ENCODE measurements around the gene MAN1C1. TPM values are rescaled to one million over a fixed set of nuclear protein-coding genes. Genes with fewer than 3 reads are reported as not detected.

Gene MAN1C1
- total and polyA plus RNA-seq, 9 of the 15 experiments (the other 6 are each of a cell fraction or from before 2014, with no cell fraction given): 0.04 to 0.44 (median 0.10) TPM; not detected in 3

- H3K9me1 ChIP-seq (ENCODE audit: control insufficient read depth, insufficient read depth, low read length): no peaks in the 10 kb centered on the region
- ATAC-seq (no peak), DNase-seq (ENCODE audit: extremely low read depth in 1 of 4, low spot score in 3 of 4) (no peak), FAIRE-seq (no peak)
- no peak overlapping the region for H3K9ac ChIP-seq (ENCODE audit: insufficient read depth in 1 of 2, low read depth in 2 of 2, low read length in 2 of 2)
- peaks cover 52% of the 10 kb centered on the region for H3K79me2 ChIP-seq (ENCODE audit: control insufficient read depth, insufficient read depth, low read length)
- no peak overlapping the region for H3K4me2 ChIP-seq (ENCODE audit: insufficient read depth, low read length)
- H3K36me3 ChIP-seq (ENCODE audit: control insufficient read depth, insufficient read depth, low read length): peaks cover 95% of the 10 kb centered on the region
- TF ChIP-seq RCOR1 (IDR thresholded peaks at IDR 0.05; ENCODE audit: borderline replicate concordance in 1 of 2, low read depth in 2 of 2, low read length in 2 of 2): peak in 1 of 2 experiments; percentile 57; a peak in 2 of 4 replicates
- peak; percentile 31 for TF ChIP-seq PHF20 (IDR thresholded peaks at IDR 0.05; ENCODE audit: partially characterized antibody)
- TF ChIP-seq MYC (IDR thresholded peaks at IDR 0.05; ENCODE audit: low read depth, low read length): no peak
- TF ChIP-seq MYC (CRISPR knock-in tag; IDR thresholded peaks at IDR 0.05; ENCODE audit: borderline replicate concordance, low read depth): no peak
- TF ChIP-seq NFRKB (IDR thresholded peaks at IDR 0.05; ENCODE audit: low read depth): no peak
- TF ChIP-seq FIP1L1 (IDR thresholded peaks at IDR 0.05; ENCODE audit: low read depth, low read length, poor library complexity, severe bottlenecking): no peak
- TF ChIP-seq RBM25 (IDR thresholded peaks at IDR 0.05; ENCODE audit: low read depth, low read length, severe bottlenecking): peak; percentile 40
- TF ChIP-seq BCOR (IDR thresholded peaks at IDR 0.05): peak; percentile 56; the same call in 1 of the 2 replicates
- TF ChIP-seq ZNF121 (CRISPR knock-in tag; conservative IDR thresholded peaks at IDR 0.05): peak; percentile 91
- 0 out of 2 replicates have a peak, but pooled peaks have one; percentile 18 for TF ChIP-seq DPF2 (IDR thresholded peaks at IDR 0.05)
- no peak overlapping the region for H2AFZ ChIP-seq (ENCODE audit: low read depth, low read length)
- peaks cover 12% of the 10 kb centered on the region; the same call in 1 of the 2 replicates for H4K20me1 ChIP-seq (replicated peaks; ENCODE audit: control insufficient read depth, insufficient read depth, low read length)
- in situ Hi-C loops (cut with MboI): no loop called here
- peaks cover 12 to 25% of the 10 kb centered on the region in 2 experiments; a peak in 4 of 5 replicates for H3K4me1 ChIP-seq (replicated peaks in 1 of 2; ENCODE audit: control insufficient read depth in 2 of 2, insufficient read depth in 2 of 2, low read length in 2 of 2)
- H3K27ac ChIP-seq (ENCODE audit: extremely low read depth, low read depth, low read length): no peak overlapping the region
- no peaks in the 10 kb centered on the region for H3K9me3 ChIP-seq (replicated peaks; ENCODE audit: control insufficient read depth, insufficient read depth, low read depth, low read length)
- CTCF ChIA-PET (ENCODE audit: low intra/inter-chr PET ratio): no interaction called here
- H3K27me3 ChIP-seq (ENCODE audit: control insufficient read depth in 2 of 2, insufficient read depth in 2 of 2, low read length in 2 of 2): no peaks in the 10 kb centered on the region
- intact Hi-C loops (cut with micrococcal nuclease): no loop called here
- no peak overlapping the region for H3K4me3 ChIP-seq
- POLR2A ChIA-PET: interaction anchor here (0.6 to 11.2 kb wide), 3 partner anchors 11 to 222 kb away, joined by 3 to 108 read pairs (median 56); partner anchors contain the start of gene MTFR1L
- no TSS peak for BruUV-seq (replicated peaks)
- 63% methylated on average over 5 of the region's 5 CpGs for WGBS (ENCODE audit: insufficient coverage, low coverage, missing lambda C conversion rate)
Observed at GRCh38 chr1:25833158-25833557, 216.6 kb downstream of the MAN1C1 start.

Other genes with a start within 250 kb of the MAN1C1 start
- gene RHCE, start 196.0 kb upstream of the MAN1C1 start, total RNA-seq (2014; rRNA removed): 7.5 and 12.3 TPM in 2 replicates
- gene RHCE, start 196.0 kb upstream of the MAN1C1 start, total RNA-seq (2014; rRNA removed; fragmentation: Illumina TruSeq; extraction: Trizol): 12.7 and 14.8 TPM in 2 replicates
- gene RHCE, start 196.0 kb upstream of the MAN1C1 start, total RNA-seq (2015; rRNA removed; fragmentation: Illumina TruSeq; extraction: Trizol): 5.3 and 5.4 TPM in 2 replicates
- gene RHCE, start 196.0 kb upstream of the MAN1C1 start, total RNA-seq (2021): 11.2 and 12.6 TPM in 2 replicates
- 13.6 and 25.9 TPM in 2 replicates for gene RHCE, start 196.0 kb upstream of the MAN1C1 start, polyA plus RNA-seq (2011; rRNA removed)
- 10.9 and 11.4 TPM in 2 replicates for gene RHCE, start 196.0 kb upstream of the MAN1C1 start, polyA plus RNA-seq (2014; fragmentation: Illumina TruSeq; extraction: Trizol)
- gene RHCE, start 196.0 kb upstream of the MAN1C1 start, polyA plus RNA-seq (2014; fragmentation: Nextera tagmentation; extraction: Ambion mirVana): 10 to 100 TPM; 28.3 to 31.5 TPM
- 8.3 and 9.1 TPM in 2 replicates for gene RHCE, start 196.0 kb upstream of the MAN1C1 start, polyA plus RNA-seq (2014; rRNA removed)
- 20.0 and 21.7 TPM in 2 replicates for gene MACO1, start 185.9 kb upstream of the MAN1C1 start, total RNA-seq (2014; rRNA removed)
- gene MACO1, start 185.9 kb upstream of the MAN1C1 start, total RNA-seq (2014; rRNA removed; fragmentation: Illumina TruSeq; extraction: Trizol): 25.2 and 32.1 TPM in 2 replicates
- gene MACO1, start 185.9 kb upstream of the MAN1C1 start, total RNA-seq (2015; rRNA removed; fragmentation: Illumina TruSeq; extraction: Trizol): 22.6 and 25.1 TPM in 2 replicates
- gene MACO1, start 185.9 kb upstream of the MAN1C1 start, total RNA-seq (2021): 21.8 and 26.2 TPM in 2 replicates
- 16.2 and 16.5 TPM in 2 replicates for gene MACO1, start 185.9 kb upstream of the MAN1C1 start, polyA plus RNA-seq (2011; rRNA removed)
- 22.5 and 28.4 TPM in 2 replicates for gene MACO1, start 185.9 kb upstream of the MAN1C1 start, polyA plus RNA-seq (2014; fragmentation: Illumina TruSeq; extraction: Trizol)
- gene MACO1, start 185.9 kb upstream of the MAN1C1 start, polyA plus RNA-seq (2014; fragmentation: Nextera tagmentation; extraction: Ambion mirVana): 1 to 10 TPM; 4.6 to 5.1 TPM
- 15.4 and 18.9 TPM in 2 replicates for gene MACO1, start 185.9 kb upstream of the MAN1C1 start, polyA plus RNA-seq (2014; rRNA removed)
- 14.2 and 19.0 TPM in 2 replicates for gene LDLRAP1, start 73.2 kb upstream of the MAN1C1 start, total RNA-seq (2014; rRNA removed)
- gene LDLRAP1, start 73.2 kb upstream of the MAN1C1 start, total RNA-seq (2014; rRNA removed; fragmentation: Illumina TruSeq; extraction: Trizol): 10.9 and 13.0 TPM in 2 replicates
- gene LDLRAP1, start 73.2 kb upstream of the MAN1C1 start, total RNA-seq (2015; rRNA removed; fragmentation: Illumina TruSeq; extraction: Trizol): 16.3 and 17.7 TPM in 2 replicates
- 28.8 and 29.2 TPM in 2 replicates for gene LDLRAP1, start 73.2 kb upstream of the MAN1C1 start, total RNA-seq (2021)
- gene LDLRAP1, start 73.2 kb upstream of the MAN1C1 start, polyA plus RNA-seq (2011; rRNA removed): 16.2 and 25.0 TPM in 2 replicates
- 26.8 and 29.6 TPM in 2 replicates for gene LDLRAP1, start 73.2 kb upstream of the MAN1C1 start, polyA plus RNA-seq (2014; fragmentation: Illumina TruSeq; extraction: Trizol)
- 1 to 10 TPM in 1 of 2 experiments, under 1 TPM in 1; 0.56 to 1.4 TPM for gene LDLRAP1, start 73.2 kb upstream of the MAN1C1 start, polyA plus RNA-seq (2014; fragmentation: Nextera tagmentation; extraction: Ambion mirVana)
- 22.2 and 25.7 TPM in 2 replicates for gene LDLRAP1, start 73.2 kb upstream of the MAN1C1 start, polyA plus RNA-seq (2014; rRNA removed)
- 6.1 and 10.0 TPM in 2 replicates for gene SELENON, start 183.4 kb downstream of the MAN1C1 start, total RNA-seq (2014; rRNA removed)
- 5.1 and 6.8 TPM in 2 replicates for gene SELENON, start 183.4 kb downstream of the MAN1C1 start, total RNA-seq (2014; rRNA removed; fragmentation: Illumina TruSeq; extraction: Trizol)
- gene SELENON, start 183.4 kb downstream of the MAN1C1 start, total RNA-seq (2015; rRNA removed; fragmentation: Illumina TruSeq; extraction: Trizol): 7.0 and 7.4 TPM in 2 replicates
- 21.2 and 24.4 TPM in 2 replicates for gene SELENON, start 183.4 kb downstream of the MAN1C1 start, total RNA-seq (2021)
- 7.1 and 7.2 TPM in 2 replicates for gene SELENON, start 183.4 kb downstream of the MAN1C1 start, polyA plus RNA-seq (2011; rRNA removed)
- 26.7 and 28.9 TPM in 2 replicates for gene SELENON, start 183.4 kb downstream of the MAN1C1 start, polyA plus RNA-seq (2014; fragmentation: Illumina TruSeq; extraction: Trizol)
- 1 to 10 TPM in 1 of 2 experiments, under 1 TPM in 1; 0.43 to 1.5 TPM for gene SELENON, start 183.4 kb downstream of the MAN1C1 start, polyA plus RNA-seq (2014; fragmentation: Nextera tagmentation; extraction: Ambion mirVana)
- gene SELENON, start 183.4 kb downstream of the MAN1C1 start, polyA plus RNA-seq (2014; rRNA removed): 12.5 and 12.6 TPM in 2 replicates
- gene MTFR1L, start 203.2 kb downstream of the MAN1C1 start, total RNA-seq (2014; rRNA removed): 43.5 and 54.9 TPM in 2 replicates
- gene MTFR1L, start 203.2 kb downstream of the MAN1C1 start, total RNA-seq (2014; rRNA removed; fragmentation: Illumina TruSeq; extraction: Trizol): 39.2 and 41.4 TPM in 2 replicates
- gene MTFR1L, start 203.2 kb downstream of the MAN1C1 start, total RNA-seq (2015; rRNA removed; fragmentation: Illumina TruSeq; extraction: Trizol): 45.2 and 45.8 TPM in 2 replicates
- gene MTFR1L, start 203.2 kb downstream of the MAN1C1 start, total RNA-seq (2021): 54.3 and 58.5 TPM in 2 replicates
- gene MTFR1L, start 203.2 kb downstream of the MAN1C1 start, polyA plus RNA-seq (2011; rRNA removed): 53.7 and 79.7 TPM in 2 replicates
- 71.0 and 84.8 TPM in 2 replicates for gene MTFR1L, start 203.2 kb downstream of the MAN1C1 start, polyA plus RNA-seq (2014; fragmentation: Illumina TruSeq; extraction: Trizol)
- 10 to 100 TPM; 81.2 to 98.5 TPM for gene MTFR1L, start 203.2 kb downstream of the MAN1C1 start, polyA plus RNA-seq (2014; fragmentation: Nextera tagmentation; extraction: Ambion mirVana)
- 45.1 and 60.0 TPM in 2 replicates for gene MTFR1L, start 203.2 kb downstream of the MAN1C1 start, polyA plus RNA-seq (2014; rRNA removed)
- gene AUNIP, start 242.7 kb downstream of the MAN1C1 start, total RNA-seq (2014; rRNA removed): 46.4 and 51.4 TPM in 2 replicates
- 47.1 and 55.0 TPM in 2 replicates for gene AUNIP, start 242.7 kb downstream of the MAN1C1 start, total RNA-seq (2014; rRNA removed; fragmentation: Illumina TruSeq; extraction: Trizol)
- gene AUNIP, start 242.7 kb downstream of the MAN1C1 start, total RNA-seq (2015; rRNA removed; fragmentation: Illumina TruSeq; extraction: Trizol): 40.5 and 41.4 TPM in 2 replicates
- gene AUNIP, start 242.7 kb downstream of the MAN1C1 start, total RNA-seq (2021): 30.9 and 31.7 TPM in 2 replicates
- 45.0 and 48.8 TPM in 2 replicates for gene AUNIP, start 242.7 kb downstream of the MAN1C1 start, polyA plus RNA-seq (2011; rRNA removed)
- gene AUNIP, start 242.7 kb downstream of the MAN1C1 start, polyA plus RNA-seq (2014; fragmentation: Illumina TruSeq; extraction: Trizol): 48.8 and 50.0 TPM in 2 replicates
- 10 to 100 TPM; 12.1 to 15.2 TPM for gene AUNIP, start 242.7 kb downstream of the MAN1C1 start, polyA plus RNA-seq (2014; fragmentation: Nextera tagmentation; extraction: Ambion mirVana)
- 52.3 and 53.8 TPM in 2 replicates for gene AUNIP, start 242.7 kb downstream of the MAN1C1 start, polyA plus RNA-seq (2014; rRNA removed)